GM18951 (cell line): ENCODE results near the gene TRIO.

Source experiments
- POLR2A ChIP-seq: IDR thresholded peaks from 4 replicates; pipeline ENCODE4 v1.6.1; 2011; ENCODE audit warnings: mild to moderate bottlenecking; ENCODE audit not compliant: insufficient read length, insufficient read depth; ENCODE audit errors: extremely low read depth
- in situ Hi-C: fragments of 300-500 bp; cut with MboI; formaldehyde crosslinking; loops from one replicate; pipeline ENCODE4 v1.12.0; 2022; ENCODE audit warnings: low sequenced_read_pairs, mixed read lengths, inconsistent platforms; ENCODE audit not compliant: unreplicated experiment

The TRIO gene

GRCh38 chr5:14505310-14506139, 362.4 kb downstream of the TRIO start:
- TF ChIP-seq POLR2A = no peak
- in situ Hi-C loops = no loop called here

GRCh38 chr5:14506140-14506538, 363.0 kb downstream of the TRIO start:
- TF ChIP-seq POLR2A = no peak
- in situ Hi-C loops = no loop called here

- in situ Hi-C loops = no loop called here
- TF ChIP-seq POLR2A = no peak
These were observed 363.5 kb downstream of the TRIO start for GRCh38 chr5:14506661-14507060.

- in situ Hi-C loops = no loop called here
- no peak for TF ChIP-seq POLR2A
These were observed 364.2 kb downstream of the TRIO start for GRCh38 chr5:14507156-14507941.

GRCh38 chr5:14508046-14508445, 364.9 kb downstream of the TRIO start:
- in situ Hi-C loops = no loop called here
- TF ChIP-seq POLR2A = no peak

GRCh38 chr5:14509556-14509955, 366.4 kb downstream of the TRIO start:
- in situ Hi-C loops = no loop called here
- TF ChIP-seq POLR2A = no peak

GRCh38 chr5:14510156-14510734, 367.1 kb downstream of the TRIO start:
- TF ChIP-seq POLR2A = no peak

GRCh38 chr5:14510880-14511279, 367.7 kb downstream of the TRIO start:
- TF ChIP-seq POLR2A = no peak
- in situ Hi-C loops = no loop called here

More at GRCh38 chr5:14510156-14510734, 367.1 kb downstream of the TRIO start:
- in situ Hi-C loops = no loop called here

GRCh38 chr5:14512574-14512973, 369.4 kb downstream of the TRIO start:
- TF ChIP-seq POLR2A = no peak
- in situ Hi-C loops = no loop called here

- TF ChIP-seq POLR2A = no peak
- in situ Hi-C loops = no loop called here
These were observed 370.1 kb downstream of the TRIO start for GRCh38 chr5:14513266-14513665.

GRCh38 chr5:14516901-14517300, 373.8 kb downstream of the TRIO start:
- in situ Hi-C loops = no loop called here
- no peak for TF ChIP-seq POLR2A

GRCh38 chr5:14518638-14519037, 375.5 kb downstream of the TRIO start:
- TF ChIP-seq POLR2A = no peak
- in situ Hi-C loops = no loop called here

- no peak for TF ChIP-seq POLR2A
- in situ Hi-C loops = no loop called here
These were observed 378.6 kb downstream of the TRIO start for GRCh38 chr5:14521748-14522147.

GRCh38 chr5:14522721-14523120, 379.6 kb downstream of the TRIO start:
- TF ChIP-seq POLR2A = no peak
- in situ Hi-C loops = no loop called here
